Upper lobe of right lung (tissue), 1 donor: ENCODE data around the gene MBD1. TPM values are rescaled to one million over a fixed set of nuclear protein-coding genes. Genes with fewer than 3 reads are reported as not detected.
"Not testable (repeated sequence)": the region's sequence is repeated elsewhere in the genome, so short reads cannot be mapped to it uniquely, and the experiment has no call there.

Experiments used
- ATAC-seq: fragments of 200-7000 bp; cut with Tn5 transposase; one replicate; pipeline ENCODE4 v1.9.1; 2020; ENCODE audit warnings: mild to moderate bottlenecking, moderate library complexity
- DNase-seq: peaks from one replicate; pipeline ENCODE4 v3.0.0-alpha.2; 2020
- H3K27ac ChIP-seq: fragments of 200-600 bp; one replicate; pipeline ENCODE4 v1.8.0; 2022
- H3K27me3 ChIP-seq: fragments of 200-600 bp; one replicate; pipeline ENCODE4 v1.8.0; 2022; ENCODE audit warnings: mild to moderate bottlenecking
- H3K36me3 ChIP-seq: fragments of 200-600 bp; one replicate; pipeline ENCODE4 v1.8.0; 2022
- H3K4me1 ChIP-seq: fragments of 200-600 bp; one replicate; pipeline ENCODE4 v1.8.0; 2022
- H3K4me3 ChIP-seq: fragments of 200-600 bp; one replicate; pipeline ENCODE4 v1.8.0; 2022; ENCODE audit warnings: mild to moderate bottlenecking
- H3K9me3 ChIP-seq: fragments of 200-600 bp; one replicate; pipeline ENCODE4 v1.8.0; 2022
- intact Hi-C: fragments of 100-400 bp; cut with DNase I; formaldehyde crosslinking; loops from one replicate; pipeline ENCODE4 v1.11.0; 2022
- total RNA-seq: library from RNA; stranded (reverse); fragmentation: NEBNext Ultra II Directional; extraction: Animal tissue kit (Norgen Biotek cat#: 25700); gene quantifications from one replicate; pipeline ENCODE4 v1.2.1, GENCODE V29; 2021
- TF ChIP-seq, protein P1 (sequence below): fragments of 200-600 bp; IDR thresholded peaks from one replicate; pipeline ENCODE4 v1.8.0; 2022; ENCODE audit warnings: antibody characterized with exemption
- donor health status: DM: no; HTN: yes; CAD: no; lungs with severe emphysema.

Gene MBD1
- total RNA-seq, 1 donor from 2014 or later, result 56.3 TPM

DNA sequence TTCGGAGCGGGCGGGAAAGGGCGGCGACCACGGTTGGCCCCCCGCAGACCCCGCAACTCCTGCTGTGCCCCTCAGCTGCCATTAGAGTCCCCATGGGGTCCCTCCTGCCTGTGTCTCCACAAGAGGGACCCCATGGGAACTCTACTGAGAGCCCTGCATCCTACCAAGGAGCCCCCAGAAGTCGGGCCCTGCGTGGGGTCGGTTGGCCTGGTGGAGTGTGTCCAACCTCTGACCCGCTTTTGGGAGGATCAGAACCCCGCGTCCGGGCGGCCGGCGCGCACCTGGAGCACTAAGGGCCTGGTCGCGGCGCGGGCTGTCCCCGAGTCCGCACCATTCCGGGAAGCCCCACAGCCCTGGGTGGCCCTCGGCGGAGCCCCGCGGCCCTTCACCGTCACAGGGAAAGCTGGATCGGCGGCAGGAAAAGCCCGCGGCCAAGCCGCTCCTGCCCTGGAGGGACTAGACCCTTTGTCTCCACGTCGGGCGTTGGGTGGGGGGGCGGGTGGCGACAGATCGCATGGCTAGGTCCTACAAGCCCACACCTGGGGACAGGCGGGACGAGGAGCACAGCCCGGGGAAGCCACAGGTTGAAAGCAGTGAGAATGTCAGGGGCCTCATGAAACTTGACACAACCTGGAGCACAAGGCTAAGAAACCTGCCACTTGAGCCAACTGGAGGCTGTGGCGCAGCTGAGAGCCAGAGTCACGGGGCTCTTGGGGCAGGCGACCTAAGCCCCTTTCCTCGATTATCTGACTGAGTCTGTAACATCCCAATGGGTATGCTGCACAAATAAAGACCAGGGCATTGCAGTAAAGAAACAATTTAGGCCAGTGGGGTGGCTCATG, 17.3 kb upstream of the MBD1 start:
- Histone ChIP-seq H3K9me3 (no peaks in the 10 kb centered on the region), H3K36me3 (no peaks in the 10 kb centered on the region), H3K27me3 (peaks cover 42% of the 10 kb centered on the region), H3K27ac (no peak overlapping the region), H3K4me3 (peak overlapping the region; percentile 49), H3K4me1 (peaks cover 5% of the 10 kb centered on the region)
- intact Hi-C loops, result no loop called here
- DNase-seq, result no peak
- peak; percentile 12 for ATAC-seq
- TF ChIP-seq, protein P1, sequence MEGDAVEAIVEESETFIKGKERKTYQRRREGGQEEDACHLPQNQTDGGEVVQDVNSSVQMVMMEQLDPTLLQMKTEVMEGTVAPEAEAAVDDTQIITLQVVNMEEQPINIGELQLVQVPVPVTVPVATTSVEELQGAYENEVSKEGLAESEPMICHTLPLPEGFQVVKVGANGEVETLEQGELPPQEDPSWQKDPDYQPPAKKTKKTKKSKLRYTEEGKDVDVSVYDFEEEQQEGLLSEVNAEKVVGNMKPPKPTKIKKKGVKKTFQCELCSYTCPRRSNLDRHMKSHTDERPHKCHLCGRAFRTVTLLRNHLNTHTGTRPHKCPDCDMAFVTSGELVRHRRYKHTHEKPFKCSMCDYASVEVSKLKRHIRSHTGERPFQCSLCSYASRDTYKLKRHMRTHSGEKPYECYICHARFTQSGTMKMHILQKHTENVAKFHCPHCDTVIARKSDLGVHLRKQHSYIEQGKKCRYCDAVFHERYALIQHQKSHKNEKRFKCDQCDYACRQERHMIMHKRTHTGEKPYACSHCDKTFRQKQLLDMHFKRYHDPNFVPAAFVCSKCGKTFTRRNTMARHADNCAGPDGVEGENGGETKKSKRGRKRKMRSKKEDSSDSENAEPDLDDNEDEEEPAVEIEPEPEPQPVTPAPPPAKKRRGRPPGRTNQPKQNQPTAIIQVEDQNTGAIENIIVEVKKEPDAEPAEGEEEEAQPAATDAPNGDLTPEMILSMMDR, result no peak

DNA sequence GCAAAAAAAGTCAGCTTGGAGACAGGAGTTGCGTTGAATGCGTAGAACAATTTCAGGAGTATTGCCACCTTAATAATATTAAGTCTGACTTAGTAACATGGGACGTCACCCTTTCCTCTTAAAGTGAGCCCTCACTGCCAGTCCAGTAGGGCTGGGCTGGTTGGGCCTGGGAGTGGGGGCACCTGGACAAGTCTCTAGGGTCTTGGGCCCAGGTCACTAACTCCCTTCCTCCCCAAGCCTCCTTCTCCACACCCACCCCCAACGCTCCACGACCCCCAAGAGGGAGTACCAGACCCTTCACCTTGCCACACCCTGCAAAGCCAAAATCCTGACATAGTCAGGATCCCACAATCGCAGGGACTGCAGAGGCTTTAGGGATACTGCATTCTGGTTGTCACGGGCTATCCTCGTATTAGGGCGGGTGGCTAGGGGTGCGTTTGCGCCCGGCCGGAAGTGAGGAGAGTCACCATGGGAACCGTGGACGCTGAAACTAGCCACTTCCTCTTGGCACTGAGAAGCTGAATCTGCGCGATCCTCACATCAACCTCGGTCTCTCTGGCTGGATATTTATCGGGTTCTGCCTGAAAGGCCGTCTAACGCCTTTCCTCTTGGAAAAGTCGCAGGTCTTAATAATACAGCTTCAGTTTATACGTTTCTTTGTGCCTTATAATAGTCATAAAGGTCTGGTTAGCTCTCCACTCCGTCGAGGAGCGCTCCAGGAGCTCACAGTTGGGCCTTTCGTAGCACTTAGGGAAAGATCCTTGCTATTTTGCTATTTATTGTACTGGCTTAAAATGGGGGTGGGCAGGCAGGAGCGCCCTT, 16.5 kb upstream of the MBD1 start:
- no peaks in the 10 kb centered on the region for H3K36me3 ChIP-seq
- H3K9me3 ChIP-seq, result no peaks in the 10 kb centered on the region
- TF ChIP-seq, protein P1, result no peak
- no peak overlapping the region for H3K27ac ChIP-seq
- peak; percentile 96 for ATAC-seq
- H3K4me3 ChIP-seq, result peak overlapping the region; percentile 49
- peaks cover 5% of the 10 kb centered on the region for H3K4me1 ChIP-seq
- peaks cover 36% of the 10 kb centered on the region for H3K27me3 ChIP-seq
- intact Hi-C loops, result no loop called here
- peak; percentile 85 for DNase-seq

GRCh38 chr18:50293039-50293438, 11.7 kb upstream of the MBD1 start:
- Histone ChIP-seq H3K36me3 (no peaks in the 10 kb centered on the region), H3K4me3 (no peak overlapping the region), H3K4me1 (peaks cover 8% of the 10 kb centered on the region), H3K9me3 (no peaks in the 10 kb centered on the region), H3K27me3 (no peaks in the 10 kb centered on the region), H3K27ac (no peak overlapping the region)
- DNase-seq, result no peak
- ATAC-seq, result no peak
- intact Hi-C loops, result no loop called here
- TF ChIP-seq, protein P1, result no peak

GRCh38 chr18:50289108-50289443, 7.8 kb upstream of the MBD1 start:
- H3K27ac ChIP-seq, result no peak overlapping the region
- H3K27me3 ChIP-seq, result no peaks in the 10 kb centered on the region
- peaks cover 8% of the 10 kb centered on the region for H3K4me1 ChIP-seq
- H3K9me3 ChIP-seq, result no peaks in the 10 kb centered on the region
- ATAC-seq, result no peak
- H3K4me3 ChIP-seq, result no peak overlapping the region
- DNase-seq, result no peak
- intact Hi-C loops, result no loop called here
- TF ChIP-seq, protein P1, result no peak
- peaks cover 1% of the 10 kb centered on the region for H3K36me3 ChIP-seq

- H3K36me3 ChIP-seq, H3K27me3 ChIP-seq, H3K4me1 ChIP-seq, ATAC-seq, intact Hi-C loops, H3K9me3 ChIP-seq, DNase-seq: not testable (repeated sequence)
- Histone ChIP-seq H3K4me3 (peak overlapping the region; percentile 74), H3K27ac (peak overlapping the region; percentile 94)
Measured at GRCh38 chr18:50288348-50289107, 7.2 kb upstream of the MBD1 start.
